HG02870 (cell line): ENCODE data around the gene GULP1.
"Not testable (repeated sequence)": the region's sequence is repeated elsewhere in the genome, so short reads cannot be mapped to it uniquely, and the experiment has no call there.

ENCODE experiments used
- ATAC-seq: cut with Tn5 transposase; IDR thresholded peaks from one replicate; pipeline ENCODE4 v1.9.1; 2021; ENCODE audit warnings: mild to moderate bottlenecking, moderate library complexity; ENCODE audit not compliant: unreplicated experiment

GULP1 gene, protein sequence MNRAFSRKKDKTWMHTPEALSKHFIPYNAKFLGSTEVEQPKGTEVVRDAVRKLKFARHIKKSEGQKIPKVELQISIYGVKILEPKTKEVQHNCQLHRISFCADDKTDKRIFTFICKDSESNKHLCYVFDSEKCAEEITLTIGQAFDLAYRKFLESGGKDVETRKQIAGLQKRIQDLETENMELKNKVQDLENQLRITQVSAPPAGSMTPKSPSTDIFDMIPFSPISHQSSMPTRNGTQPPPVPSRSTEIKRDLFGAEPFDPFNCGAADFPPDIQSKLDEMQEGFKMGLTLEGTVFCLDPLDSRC

DNA sequence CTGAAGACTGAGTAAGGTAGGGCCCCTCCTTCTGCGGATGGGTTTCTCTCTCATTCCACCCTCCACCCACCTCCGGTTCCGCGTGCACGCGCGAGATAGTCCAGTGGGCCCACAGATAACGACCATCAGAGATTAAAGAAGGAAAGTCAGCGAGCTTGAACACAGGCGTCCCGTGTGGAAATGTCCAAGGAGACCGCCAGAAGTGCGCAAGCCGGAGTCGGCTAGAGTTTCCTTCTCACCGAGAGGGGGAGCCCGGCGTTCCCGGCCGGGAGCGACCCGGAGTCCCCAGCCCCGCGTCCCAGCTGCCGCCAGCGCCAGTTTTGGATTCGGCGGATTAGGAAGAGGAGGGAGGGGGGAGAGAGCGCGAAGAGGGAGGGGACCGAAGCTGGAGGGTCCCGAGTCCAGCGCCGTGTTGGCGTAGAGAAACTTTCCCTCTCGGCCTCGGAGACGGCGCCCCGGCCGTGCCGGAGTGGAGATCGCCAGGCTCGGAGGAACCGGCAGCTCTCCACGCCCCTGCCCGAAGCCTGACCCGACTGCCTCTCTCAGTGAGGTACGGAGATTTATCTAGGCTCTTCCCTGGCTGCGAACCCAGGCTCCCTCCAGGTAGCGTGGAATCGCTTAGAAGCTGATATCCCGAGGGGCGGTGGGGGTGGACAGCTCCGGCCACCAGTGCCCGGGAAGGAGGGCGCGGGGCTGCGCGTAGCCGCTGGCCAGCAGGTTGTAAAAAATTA is at the start of gene GULP1:
Gene GULP1, plus strand, starts transcription at position 258 of the 731 bp plus-strand sequence. CDS start 185,829 bp downstream, outside the sequence.
- ATAC-seq: no peak

DNA sequence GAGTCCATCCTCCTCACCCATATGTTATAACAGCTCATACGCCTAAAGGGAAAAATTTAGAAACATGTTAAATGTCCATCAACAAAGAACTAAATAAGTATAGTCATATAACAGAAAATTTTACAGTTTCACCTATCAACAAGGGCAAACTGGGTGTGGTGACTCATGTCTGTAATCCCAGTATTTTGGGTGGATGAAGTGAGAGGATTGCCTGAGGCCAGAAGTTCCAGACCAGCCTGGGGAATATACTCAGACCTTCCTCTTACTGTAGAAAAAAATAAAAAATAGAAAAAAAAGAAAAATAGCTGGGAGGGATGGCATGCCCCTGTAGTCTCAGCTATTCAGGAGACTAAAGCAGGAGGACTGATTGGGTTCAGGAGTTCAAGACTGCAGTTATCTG is 48.3 kb upstream of the GULP1 start:
- no peak for ATAC-seq

DNA sequence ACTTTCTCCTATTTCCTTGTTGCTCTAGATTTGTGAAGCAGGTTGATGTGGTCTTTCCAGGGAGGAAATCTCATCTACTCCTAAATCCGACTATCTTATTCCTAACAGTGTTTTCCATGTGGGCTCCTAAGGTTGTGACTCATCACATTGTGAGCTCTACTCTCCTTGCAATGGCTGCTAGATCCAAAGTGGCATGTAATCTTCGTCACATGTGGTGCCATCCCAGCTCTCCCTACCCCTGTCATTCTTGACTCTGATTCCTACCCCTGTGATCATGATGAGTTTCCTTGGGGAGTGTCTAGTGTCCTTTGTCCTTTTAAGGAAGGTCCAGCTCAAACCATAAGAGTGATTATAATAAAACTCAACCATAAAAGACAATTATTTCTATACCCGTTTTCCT is 47.3 kb upstream of the GULP1 start:
- no peak for ATAC-seq

DNA sequence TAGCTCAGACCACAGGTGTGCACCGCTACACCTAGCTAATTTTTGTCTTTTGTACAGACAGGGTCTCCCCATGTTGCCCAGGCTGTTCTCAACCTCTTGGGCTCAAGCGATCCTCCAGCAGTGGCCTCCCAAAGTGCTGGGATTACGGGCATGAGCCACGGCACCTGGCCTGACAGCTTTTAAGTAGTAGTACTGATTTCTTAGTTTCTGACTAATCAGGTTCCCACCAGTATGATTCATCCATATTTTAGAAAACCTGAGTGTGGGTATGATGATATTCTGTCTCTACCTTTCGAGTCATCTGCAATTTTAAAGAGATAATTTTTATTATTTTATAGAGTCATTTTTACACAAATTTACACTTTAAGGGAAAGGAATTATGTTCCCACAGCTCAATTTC is 46.4 kb upstream of the GULP1 start:
- ATAC-seq: no peak

DNA sequence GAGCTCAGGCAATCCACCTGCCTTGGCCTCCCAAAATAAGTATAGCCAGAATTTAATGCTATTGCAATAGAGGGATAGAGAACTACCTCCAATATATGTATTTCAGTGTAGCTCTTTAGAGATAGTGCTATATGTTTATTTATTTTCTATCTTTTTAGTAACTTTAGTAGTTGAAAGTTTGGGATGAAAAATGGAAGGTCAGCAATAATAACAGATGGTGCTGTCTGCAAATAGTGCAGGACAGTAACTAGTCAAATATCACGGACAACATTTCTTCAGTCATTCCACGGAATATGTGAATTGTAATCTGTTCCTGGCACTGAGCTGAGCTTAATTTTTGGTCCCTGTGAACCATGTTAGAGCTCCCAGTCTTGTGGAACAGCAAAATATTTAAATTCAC is 43.2 kb upstream of the GULP1 start:
- ATAC-seq: no peak

DNA sequence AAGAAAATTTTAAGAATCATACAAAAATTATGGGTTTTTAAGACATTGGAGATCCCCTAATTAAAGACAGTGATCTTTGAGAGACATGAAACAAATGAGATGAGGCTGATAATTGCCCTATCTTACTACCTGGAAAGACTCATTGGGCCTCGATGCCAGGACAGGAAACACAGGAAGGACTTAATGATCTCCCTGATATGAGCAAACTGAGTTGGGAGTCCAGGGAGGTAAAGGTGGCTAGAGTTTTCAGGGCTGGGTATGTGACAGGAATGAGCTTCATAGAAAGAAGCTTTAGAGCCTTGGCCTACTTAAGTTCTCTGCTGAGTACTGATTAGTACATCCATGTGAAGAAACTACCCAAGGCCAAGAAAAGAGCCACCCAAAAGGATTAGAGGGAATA is 40.6 kb upstream of the GULP1 start:
- no peak for ATAC-seq

DNA sequence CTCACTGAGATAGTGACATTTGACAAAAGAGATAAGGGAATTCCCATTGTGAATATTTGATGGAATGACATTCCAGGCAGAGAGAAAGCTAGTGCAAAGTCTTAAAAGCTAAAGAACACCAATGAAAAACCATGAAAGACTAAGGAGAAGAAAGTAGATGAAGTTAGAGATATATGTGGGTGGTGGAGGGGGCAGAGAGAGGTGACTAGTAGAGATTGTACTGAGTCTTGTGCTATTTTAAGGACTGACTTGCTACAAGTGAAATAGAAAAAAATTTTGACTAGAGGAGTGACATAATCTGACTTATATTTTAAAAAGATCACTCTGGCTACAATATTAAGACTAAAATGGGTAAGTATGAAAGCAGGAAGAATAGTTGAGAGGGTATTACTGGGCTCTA is 35.3 kb upstream of the GULP1 start:
- no peak for ATAC-seq

DNA sequence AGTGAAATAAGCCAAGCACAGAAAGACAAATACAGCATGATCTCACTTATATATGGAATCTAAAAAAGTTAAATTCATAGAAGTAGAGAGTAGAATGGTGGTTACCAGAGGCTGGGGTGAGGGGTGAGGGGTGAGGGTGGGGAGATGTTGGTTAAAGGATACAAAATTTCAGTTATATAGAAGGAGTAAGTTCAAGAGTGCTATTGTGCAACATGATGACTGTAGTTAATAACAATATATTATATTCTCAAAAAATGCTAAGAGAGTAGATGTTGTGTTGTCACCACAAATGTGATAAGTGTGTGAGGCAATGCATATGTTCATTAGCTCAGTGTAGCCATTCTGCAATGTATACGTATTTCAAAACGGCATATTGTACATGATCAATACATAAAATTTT is 26.4 kb upstream of the GULP1 start:
- no peak for ATAC-seq

DNA sequence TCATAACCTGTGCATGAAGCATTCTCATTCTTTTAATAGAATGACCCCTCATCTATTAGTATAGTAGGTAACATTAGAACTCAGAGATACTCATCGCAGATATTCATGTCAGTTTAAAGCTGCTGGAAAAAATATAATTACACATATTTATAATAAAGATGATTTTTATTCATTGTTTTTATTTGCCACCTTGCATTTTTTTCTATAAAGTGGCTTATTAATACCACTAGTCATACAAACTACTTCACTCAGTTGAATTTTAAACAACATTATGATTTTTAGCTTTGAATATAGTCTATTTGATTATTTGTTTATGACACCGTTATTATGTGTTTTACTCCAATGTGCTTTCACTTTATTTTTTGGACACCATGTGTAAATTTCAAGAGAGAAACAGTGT is 23.9 kb upstream of the GULP1 start:
- ATAC-seq: no peak

DNA sequence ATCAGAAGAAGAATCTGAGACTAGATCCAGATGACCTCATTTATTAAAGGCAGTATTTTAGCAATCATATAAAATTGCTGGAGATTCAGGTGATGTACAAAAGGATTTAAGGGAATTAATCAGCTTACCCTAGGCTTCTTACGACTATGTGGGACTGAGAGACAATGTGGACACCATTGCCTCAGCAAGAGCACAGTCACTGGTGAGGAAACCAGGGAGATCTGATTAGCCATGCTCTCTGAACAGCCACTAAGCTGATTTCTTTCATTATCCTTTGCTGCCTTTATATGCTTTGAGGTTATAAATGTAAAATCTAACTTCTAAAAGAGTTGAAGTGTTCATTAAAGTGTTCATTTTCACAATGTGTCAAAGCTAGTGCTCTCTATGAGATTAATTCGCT is 22.7 kb upstream of the GULP1 start:
- ATAC-seq: no peak

DNA sequence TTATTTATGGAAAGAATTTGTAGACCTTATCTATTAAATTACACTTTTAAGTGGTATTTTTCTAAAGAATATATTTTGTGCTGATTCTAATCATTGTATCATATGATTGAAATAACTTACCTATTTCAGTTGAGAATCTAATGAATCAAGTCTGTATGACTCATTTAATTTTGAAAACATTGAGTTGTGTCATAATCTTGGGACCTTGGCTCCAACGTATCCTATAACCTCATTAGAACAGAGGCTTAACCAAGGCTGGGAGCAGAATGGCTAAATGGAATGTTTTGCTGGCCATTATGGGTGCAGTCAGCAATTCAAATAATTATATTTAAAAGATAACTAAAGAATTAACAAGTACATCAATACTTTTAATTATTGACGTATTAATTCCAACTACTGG is 19.6 kb upstream of the GULP1 start:
- ATAC-seq: no peak

DNA sequence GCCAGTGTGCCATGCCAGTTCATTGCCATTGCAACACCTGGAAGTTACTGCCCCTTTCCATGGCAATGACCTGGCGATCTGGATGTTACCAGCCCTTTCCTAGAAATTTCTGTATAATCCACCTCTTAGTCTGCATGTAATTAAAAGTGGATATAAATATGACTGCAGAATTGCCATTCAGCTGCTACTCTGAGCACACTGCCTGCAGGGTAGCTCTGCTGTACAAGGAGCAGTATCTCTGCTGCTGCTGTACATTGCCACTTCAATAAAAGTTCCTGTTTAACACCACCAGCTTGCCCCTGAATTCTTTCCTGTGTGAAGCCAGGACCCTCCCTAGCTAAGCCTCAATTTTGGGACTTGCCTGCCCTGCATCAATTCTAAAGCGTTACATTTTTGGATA is 17.4 kb upstream of the GULP1 start:
- no peak for ATAC-seq

DNA sequence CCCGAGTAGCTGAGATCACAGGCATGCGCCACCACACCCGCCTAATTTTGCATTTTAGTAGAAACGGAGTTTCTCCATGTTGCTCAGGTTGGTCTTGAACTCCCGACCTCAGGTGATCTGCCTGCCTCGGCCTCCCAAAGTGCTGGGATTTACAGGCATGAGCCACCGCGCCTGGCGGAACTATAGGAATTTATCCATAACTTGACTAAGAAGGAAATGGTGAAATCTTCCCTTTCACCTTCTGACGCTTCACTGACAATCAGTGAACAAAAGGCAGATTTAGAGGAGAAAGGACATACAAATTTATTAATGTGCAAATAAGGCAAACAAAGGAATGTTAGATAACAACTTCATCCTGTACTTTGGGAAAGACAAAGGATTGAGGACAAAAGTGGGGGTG is 15.4 kb upstream of the GULP1 start:
- no peak for ATAC-seq

DNA sequence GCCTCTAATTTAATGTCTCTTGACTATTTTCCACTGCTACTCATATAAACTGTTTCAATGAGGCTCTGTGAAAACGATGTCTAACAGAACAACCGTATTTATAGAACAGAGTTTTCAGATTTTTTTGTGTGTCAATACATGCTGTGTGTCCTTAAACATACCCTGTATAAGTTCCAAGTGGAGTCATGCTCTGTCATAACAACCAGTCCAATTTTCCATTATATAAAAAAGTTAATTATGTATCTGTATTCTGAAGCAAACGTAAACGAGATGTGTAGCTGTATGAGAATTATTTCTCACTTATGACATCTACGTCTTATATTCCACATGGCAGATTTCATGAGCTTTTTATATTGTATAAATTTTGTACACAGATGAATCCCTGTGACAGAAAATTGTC is 13.9 kb upstream of the GULP1 start:
- ATAC-seq: no peak

DNA sequence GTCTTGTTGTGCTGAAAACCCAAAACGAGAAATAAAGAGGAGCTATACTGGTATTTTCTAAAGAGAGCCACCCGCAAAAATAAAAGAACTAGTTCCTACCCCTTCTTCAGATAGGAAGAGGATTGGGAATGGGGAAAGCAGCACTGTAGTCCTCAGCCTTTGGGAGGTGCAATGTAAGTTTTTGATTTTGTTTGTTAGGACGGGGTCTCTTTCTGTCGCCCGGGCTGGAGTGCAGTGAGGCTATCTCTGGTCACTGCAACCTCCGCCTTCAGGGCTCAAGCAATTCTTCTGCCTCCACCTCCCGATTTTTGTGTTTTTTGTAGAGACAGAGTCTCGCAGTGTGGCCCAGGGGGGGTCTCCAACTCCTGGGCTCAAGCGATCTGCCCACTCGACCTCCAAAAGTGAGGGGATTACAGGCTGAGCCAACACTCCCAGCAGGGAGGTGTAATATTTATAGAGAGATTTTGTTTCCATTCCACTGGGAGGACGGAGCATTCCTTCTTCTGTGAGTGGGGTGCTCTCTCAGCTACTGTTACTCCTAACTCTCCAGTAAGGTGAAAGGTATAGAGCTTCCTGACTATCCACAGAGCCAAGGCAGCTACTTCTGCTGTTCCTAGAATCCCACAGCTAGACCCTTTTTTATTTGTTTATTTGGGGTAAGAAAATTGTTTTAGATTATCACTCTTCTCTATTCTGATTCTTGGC is 13.1 kb upstream of the GULP1 start:
- ATAC-seq: no peak

DNA sequence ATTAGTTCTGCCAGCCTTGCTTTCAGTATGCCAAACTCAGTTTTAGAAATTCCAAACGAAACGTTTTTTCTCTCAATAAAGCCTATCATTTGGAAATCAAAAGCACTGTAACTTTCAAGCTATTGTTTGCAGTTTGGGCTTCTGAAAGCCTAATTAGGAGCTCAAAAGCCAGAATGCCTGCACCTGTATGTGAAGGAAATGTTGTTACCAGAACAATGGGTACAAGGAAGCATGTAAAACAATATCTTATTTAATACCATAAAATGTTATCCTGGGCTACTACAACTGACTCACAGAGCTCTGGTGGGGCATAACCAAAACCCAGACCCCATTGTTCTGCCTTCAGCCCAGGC is 12.6 kb upstream of the GULP1 start:
- ATAC-seq: no peak

DNA sequence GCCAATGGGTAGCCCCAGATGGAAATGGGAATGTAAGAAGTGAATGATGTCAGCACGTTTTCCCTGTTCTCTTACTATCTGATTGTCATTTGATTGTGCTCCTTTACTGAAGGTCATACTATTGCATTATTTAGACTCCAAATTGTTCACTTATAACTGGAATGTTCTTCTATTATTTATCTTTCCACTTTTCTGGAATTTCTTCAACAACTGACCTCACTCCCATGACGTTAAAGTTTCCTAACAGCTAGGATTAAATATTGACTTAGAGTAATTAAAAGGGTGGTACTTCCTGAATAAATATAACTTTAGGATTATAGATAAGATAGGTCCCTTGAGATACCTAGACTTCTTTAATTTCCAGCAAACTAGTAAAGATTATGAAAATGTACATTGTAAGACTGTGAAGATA is 10.9 kb upstream of the GULP1 start:
- no peak for ATAC-seq

DNA sequence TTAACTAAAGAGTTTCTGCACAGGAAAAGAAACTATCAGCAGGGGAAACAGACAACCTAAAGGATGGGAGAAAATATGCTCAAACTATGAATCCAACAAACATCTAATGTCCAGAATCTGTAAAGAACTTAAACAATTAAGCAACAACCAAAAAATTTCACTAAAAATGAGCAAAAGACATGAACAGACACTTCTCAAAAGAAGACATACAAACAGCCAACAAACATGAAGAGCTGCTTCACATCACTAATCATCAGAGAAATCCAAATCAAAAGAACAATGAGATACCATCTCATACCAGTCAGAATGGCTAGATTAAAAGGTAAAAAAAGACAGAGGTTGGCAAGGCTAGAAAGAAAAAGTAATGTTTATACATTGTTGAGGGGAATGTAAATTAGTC is 8.8 kb upstream of the GULP1 start:
- no peak for ATAC-seq

DNA sequence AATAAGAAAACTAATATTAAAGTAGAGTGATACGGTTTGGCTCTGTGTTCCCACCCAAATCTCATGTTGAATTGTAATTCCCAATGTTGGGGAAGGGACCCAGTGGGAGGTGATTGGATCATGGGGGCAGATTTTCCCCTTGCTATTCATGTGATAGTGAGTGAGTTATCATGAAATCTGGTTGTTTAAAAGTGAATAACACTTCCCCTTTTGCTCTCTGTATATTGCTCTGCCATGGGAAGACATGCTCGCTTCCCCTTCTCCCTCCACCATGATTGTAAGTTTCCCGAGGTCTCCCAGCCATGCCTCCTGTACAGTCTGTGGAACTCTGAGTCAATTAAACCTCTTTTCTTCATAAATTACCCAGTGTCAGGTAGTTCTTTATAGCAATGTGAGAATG is 7.4 kb upstream of the GULP1 start:
- ATAC-seq: not testable (repeated sequence)

DNA sequence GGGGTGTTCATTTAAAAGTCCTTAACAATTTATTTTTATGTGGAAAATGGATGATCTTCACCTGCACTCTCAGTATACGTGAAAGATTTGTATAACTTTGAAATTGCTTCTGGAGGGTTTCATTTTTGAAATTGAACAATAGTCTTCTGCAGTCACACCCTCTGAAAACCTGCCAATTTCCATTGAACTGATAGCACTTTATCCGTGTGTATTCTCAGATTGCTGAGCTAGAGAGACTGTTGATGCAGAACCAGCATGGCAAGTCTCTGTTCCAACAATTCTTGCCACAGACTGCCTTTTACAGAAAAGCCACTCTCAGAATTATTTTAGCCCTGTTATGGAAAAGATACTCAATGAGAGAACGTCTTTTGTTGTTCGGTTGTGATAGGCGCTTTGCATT is 6.6 kb upstream of the GULP1 start:
- ATAC-seq: no peak

DNA sequence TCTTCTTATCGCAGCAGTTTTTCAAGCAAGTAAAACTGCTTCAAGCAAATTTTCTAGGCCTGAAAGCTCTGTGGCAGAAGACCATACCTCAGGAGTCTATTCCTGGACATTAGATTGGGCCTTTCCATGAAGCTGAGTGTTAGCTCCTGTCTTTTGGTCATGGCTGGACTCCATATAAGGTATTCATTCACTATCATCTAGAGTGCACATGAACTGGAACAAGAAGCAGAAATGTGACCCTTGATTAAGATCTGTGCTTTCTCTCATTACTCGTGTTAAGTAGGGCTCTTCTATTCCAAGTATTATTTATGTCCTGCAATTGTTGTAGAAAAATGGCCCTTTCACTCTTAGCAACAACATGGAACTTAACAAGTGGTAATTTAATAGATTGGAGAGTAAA is 5.9 kb upstream of the GULP1 start:
- ATAC-seq: no peak

DNA sequence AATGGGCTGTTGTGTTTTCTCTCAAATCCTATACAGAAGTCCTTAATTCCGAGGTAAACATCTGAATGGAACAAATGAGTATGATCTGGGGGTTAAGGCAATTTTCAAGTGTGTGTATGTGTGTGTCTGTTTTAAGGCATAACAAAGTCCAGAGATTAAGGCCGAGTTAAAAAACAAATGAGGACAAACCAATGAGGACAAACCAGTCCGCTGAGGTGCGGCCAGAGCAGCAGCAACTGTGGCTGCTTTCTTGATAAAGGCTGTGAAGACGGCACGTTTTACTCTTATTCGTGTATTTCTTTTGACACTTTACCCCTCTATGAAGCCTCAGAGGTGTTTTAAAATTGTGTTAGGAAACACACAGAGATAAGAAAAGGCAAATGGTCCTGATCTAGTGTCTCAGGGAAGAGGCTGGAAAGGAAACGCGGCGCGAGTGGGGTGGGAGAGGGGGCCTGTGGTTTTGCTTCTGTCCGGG is 495 bp upstream of the GULP1 start:
- ATAC-seq: no peak
